ENCODE results near the gene ABI1. TPM values are rescaled to one million over a fixed set of nuclear protein-coding genes. Genes with fewer than 3 reads are reported as not detected.
"Not testable (repeated sequence)": the region's sequence is repeated elsewhere in the genome, so short reads cannot be mapped to it uniquely, and the experiment has no call there.

Gene ABI1
- total RNA-seq, 2 experiments from 2014 or later, result 54.5 to 54.6 TPM

DNA sequence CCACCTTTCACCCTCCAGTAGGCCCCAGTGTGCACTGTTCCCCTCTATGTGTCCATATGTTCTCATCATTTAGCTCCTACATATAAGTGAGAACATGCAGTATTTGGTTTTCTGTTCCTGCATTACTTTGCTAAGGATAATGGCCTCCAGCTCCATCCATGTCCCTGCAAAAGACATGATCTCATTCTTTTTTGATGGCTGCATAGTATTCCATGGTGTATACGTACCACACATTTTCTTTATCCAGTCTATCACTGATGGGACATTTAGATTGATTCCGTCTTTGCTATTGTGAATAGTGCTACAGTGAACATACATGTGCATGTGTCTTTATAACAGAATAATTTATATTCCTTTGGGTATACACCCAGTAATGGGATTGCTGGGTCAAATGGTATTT is 71.0 kb downstream of the ABI1 start:
- H3K4me3 Mint-ChIP-seq; DNase-seq; H3K4me1 Mint-ChIP-seq; ATAC-seq (ENCODE audit: low read depth); H3K27ac Mint-ChIP-seq; POLR2A ChIA-PET; H3K27me3 Mint-ChIP-seq; H3K9me3 Mint-ChIP-seq: not testable (repeated sequence)
- peaks cover 36% of the 10 kb centered on the region for H3K36me3 Mint-ChIP-seq

DNA sequence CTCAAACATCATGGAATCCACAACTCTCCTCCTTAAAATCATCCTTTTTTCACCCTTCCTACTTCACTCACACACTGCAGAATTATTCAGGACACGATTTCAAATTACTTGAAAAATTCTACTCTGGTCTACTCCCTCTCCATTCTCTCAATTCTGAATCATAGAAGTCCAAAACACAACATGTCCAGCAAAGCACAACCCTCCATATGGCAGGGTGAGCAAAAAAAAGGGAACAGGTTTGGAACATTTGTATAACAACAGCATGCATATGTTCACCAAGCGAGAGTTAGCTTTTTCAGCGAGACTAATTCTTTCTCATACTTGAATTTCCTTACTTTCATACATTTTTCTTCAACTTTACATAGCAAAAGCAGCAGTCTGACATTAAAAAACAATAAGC is 73.4 kb downstream of the ABI1 start:
- peaks cover 5% of the 10 kb centered on the region for H3K4me1 Mint-ChIP-seq
- no peaks in the 10 kb centered on the region for H3K27me3 Mint-ChIP-seq
- peaks cover 35% of the 10 kb centered on the region for H3K36me3 Mint-ChIP-seq
- DNase-seq (no peak), ATAC-seq (ENCODE audit: low read depth) (no peak)
- H3K27ac Mint-ChIP-seq, result no peak overlapping the region
- H3K4me3 Mint-ChIP-seq, result no peak overlapping the region
- POLR2A ChIA-PET, result no interaction called here
- peaks cover 5% of the 10 kb centered on the region for H3K9me3 Mint-ChIP-seq

DNA sequence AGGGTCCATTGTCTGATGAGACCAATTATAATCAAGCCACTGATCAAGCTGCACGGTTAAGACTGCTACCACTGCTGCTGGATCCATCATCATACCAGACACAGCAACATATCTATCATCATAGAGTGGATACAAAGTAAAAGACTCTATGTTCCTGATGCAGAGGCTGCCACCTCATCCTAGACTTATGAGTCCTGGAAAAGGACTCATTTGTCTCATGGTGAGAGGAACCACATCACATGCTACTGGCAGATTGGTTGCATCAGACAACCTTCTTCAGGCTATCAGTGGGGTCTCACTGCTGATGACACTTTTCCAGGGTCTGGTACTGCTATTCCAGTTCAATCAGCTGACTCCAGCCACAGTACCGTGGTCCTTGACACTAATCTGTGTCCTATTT is 79.0 kb downstream of the ABI1 start:
- Mint-ChIP-seq H3K27me3 (no peaks in the 10 kb centered on the region), H3K27ac (no peak overlapping the region), H3K36me3 (peaks cover 19% of the 10 kb centered on the region), H3K4me1 (peaks cover 19% of the 10 kb centered on the region), H3K9me3 (no peaks in the 10 kb centered on the region), H3K4me3 (no peak overlapping the region)
- DNase-seq (no peak), ATAC-seq (ENCODE audit: low read depth) (no peak)
- POLR2A ChIA-PET, result no interaction called here

DNA sequence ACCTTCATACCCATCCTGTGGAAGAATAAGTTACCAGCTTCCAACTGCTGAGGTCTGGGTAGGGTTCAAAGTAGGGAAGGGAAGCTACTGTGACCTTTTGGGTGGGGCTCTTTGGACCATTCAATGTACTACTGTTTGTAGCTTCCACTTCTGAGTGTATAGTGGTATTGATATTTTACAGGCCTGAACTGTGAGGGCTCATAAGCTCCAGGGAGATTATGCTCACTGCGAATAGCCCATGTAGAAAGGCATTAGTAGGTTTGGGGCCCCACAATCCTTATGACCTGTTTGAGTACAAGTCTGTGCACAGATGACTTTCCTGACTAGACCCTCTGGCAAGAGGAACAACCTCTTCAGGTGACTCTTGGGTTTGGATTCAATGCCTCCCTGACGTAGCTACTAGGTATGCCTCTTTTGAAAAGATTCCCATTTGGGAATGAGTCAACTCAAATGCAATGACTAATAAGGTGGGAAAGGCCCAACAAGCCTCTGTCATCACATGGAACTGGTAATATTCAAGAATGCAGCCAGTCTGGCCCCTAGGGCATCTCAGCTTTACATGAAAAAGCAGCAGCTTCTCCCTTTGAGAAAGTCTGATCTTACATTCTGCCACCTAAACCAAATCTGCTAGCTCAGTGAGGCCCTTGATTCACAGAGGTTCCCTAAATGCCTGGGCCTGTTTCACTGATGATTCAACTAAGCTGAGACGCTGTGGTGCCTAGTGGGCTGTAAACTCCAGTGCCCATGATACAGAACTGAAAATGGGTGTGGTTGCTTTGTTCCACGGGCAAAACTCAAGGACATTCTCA is 79.8 kb downstream of the ABI1 start:
- H3K4me3 Mint-ChIP-seq, result no peak overlapping the region
- ATAC-seq (ENCODE audit: low read depth), result no peak
- H3K4me1 Mint-ChIP-seq, result peaks cover 19% of the 10 kb centered on the region
- no peak for DNase-seq
- peaks cover 15% of the 10 kb centered on the region for H3K36me3 Mint-ChIP-seq
- no peaks in the 10 kb centered on the region for H3K9me3 Mint-ChIP-seq
- POLR2A ChIA-PET, result interaction anchor here (0.7 kb wide), 1 partner anchor 60 kb away, joined by 3 read pairs; no protein-coding TSS in a partner anchor
- no peaks in the 10 kb centered on the region for H3K27me3 Mint-ChIP-seq
- no peak overlapping the region for H3K27ac Mint-ChIP-seq

DNA sequence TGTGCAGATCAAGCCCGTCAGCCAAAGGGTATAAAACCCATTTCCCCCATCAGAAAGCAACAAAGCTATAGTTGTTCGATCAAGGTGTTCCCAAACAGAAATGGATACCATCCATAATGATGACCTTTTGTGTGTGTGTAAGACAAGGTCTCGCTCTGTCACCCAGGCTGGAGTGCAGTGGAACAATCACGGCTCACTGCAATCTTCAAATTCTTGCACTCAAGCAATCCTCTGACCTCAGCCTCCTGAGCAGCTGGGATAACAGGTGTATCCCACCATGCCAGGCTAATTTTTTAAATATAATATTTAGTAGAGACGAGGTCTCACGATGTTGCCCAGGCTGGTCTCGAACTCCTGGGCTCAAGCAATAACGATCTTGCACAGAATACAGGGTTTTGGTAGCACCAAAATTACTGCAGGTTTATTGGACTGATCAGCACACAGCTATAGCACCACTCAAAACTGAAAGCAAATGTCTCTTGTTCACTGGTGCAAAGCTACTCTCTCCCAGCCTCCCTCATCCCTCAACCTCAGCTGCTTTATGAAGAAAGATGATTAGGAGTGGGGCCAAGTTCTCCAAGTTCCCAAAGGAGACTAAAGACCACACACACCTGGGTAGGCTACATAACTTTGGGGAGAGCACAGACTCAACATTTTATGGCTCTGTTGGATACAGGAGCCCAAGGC is 80.5 kb downstream of the ABI1 start:
- DNase-seq, result no peak
- Mint-ChIP-seq H3K27ac (no peak overlapping the region), H3K36me3 (peaks cover 21% of the 10 kb centered on the region), H3K9me3 (no peaks in the 10 kb centered on the region), H3K4me1 (peaks cover 22% of the 10 kb centered on the region), H3K4me3 (no peak overlapping the region), H3K27me3 (no peaks in the 10 kb centered on the region)
- no peak for ATAC-seq (ENCODE audit: low read depth)
- POLR2A ChIA-PET, result interaction anchor here (0.7 kb wide), 1 partner anchor 61 kb away, joined by 3 read pairs; no protein-coding TSS in a partner anchor

DNA sequence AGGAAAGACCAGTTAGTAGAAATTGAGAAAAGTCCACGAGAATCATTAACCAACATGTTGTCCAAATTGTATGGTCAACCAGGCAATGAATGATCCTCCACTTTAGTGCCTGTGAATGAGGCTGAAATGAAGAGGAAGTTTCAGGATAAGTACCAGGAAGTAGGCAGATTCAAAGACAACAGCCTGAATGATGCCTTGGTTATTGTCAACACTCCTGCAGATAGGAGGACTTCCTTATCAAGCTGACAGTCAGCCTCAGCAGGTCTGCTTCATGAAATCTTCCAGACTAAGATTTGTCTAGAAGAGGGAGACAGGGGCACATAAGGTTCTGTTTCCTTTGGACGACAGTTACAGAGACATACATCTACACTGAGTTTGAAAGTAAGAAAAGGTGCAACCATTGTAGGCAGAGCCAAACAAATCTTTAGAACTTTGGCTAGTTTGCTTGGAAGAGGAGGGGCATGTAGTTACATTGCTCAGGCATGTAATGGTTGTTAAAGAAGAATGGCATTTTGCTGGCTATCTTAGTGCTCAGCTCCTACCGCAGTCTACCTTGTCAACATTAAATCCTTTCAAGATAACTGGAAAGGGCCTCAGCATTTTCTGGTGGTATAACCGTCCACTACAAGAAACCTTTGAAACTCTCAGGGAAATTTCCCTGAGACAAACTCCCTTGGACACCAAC is 81.4 kb downstream of the ABI1 start:
- Mint-ChIP-seq H3K4me1 (peaks cover 22% of the 10 kb centered on the region), H3K36me3 (peaks cover 22% of the 10 kb centered on the region), H3K27ac (no peak overlapping the region), H3K4me3 (no peak overlapping the region), H3K9me3 (no peaks in the 10 kb centered on the region), H3K27me3 (no peaks in the 10 kb centered on the region)
- ATAC-seq (ENCODE audit: low read depth) (no peak), DNase-seq (no peak)
- POLR2A ChIA-PET, result no interaction called here

DNA sequence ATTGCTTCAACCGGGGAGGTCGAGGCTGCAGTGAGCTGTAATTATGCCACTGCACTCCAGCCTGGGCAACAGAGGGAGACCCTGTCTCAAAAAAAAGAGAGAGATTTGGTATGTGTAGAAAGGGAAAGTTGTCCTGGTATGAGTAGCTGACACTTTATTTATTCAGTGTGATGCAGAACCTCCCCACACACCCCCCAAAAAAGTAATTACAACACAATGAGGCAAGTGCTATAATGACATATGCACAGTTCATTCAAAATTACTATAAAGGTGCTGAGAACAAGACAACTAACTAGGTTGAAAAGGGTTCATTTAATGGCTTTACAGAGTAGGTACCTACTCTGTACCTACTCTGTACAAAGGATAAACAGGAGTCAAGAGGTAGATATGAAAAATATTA is 83.1 kb downstream of the ABI1 start:
- POLR2A ChIA-PET, result no interaction called here
- no peaks in the 10 kb centered on the region for H3K9me3 Mint-ChIP-seq
- H3K4me1 Mint-ChIP-seq, result peaks cover 20% of the 10 kb centered on the region
- H3K27ac Mint-ChIP-seq, result no peak overlapping the region
- DNase-seq (no peak), ATAC-seq (ENCODE audit: low read depth) (no peak)
- H3K36me3 Mint-ChIP-seq, result peaks cover 19% of the 10 kb centered on the region
- H3K27me3 Mint-ChIP-seq, result no peaks in the 10 kb centered on the region
- no peak overlapping the region for H3K4me3 Mint-ChIP-seq

DNA sequence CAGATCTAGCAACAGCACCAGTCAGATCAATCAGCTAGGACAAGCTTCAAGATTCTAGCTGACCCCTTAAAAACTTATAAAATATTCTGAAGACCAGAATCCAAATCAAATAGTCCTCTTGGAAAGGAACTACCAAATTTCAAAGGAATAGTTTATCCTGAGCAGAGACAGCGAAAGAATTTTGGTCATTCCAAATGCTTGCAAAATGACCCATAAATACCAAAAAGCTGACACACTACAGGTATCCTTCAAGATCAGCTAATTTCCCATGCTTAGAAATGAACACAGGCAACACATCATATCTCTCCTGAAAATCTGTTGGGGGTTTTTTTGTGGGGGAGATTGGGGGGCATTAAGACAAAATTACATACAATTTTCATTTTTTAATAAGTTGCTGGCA is 84.5 kb downstream of the ABI1 start:
- H3K36me3 Mint-ChIP-seq, result peaks cover 16% of the 10 kb centered on the region
- no peak overlapping the region for H3K4me3 Mint-ChIP-seq
- no peaks in the 10 kb centered on the region for H3K9me3 Mint-ChIP-seq
- peaks cover 16% of the 10 kb centered on the region for H3K4me1 Mint-ChIP-seq
- no peak overlapping the region for H3K27ac Mint-ChIP-seq
- no peak for DNase-seq
- H3K27me3 Mint-ChIP-seq, result no peaks in the 10 kb centered on the region
- POLR2A ChIA-PET, result no interaction called here
- no peak for ATAC-seq (ENCODE audit: low read depth)

DNA sequence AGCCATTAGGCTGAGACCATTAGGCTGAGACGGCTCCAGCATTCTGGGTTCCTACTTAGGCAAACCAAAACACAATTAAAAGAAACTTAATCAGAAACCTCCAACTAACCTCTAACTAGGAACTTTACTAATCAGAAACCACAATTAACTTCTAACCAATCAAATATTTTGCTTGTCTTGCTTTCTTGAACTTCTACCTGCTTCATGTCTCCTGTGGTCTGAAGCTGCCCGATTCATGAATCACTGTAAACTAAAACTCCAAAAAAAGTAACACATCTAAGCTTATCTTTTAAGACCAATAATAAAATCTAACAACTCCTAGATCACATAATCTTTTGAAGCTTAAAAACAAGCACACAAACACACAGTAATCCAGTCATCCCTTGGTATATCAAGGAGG is 87.1 kb downstream of the ABI1 start:
- no peak overlapping the region for H3K4me3 Mint-ChIP-seq
- ATAC-seq (ENCODE audit: low read depth) (no peak), DNase-seq (no peak)
- peaks cover 5% of the 10 kb centered on the region for H3K4me1 Mint-ChIP-seq
- no peaks in the 10 kb centered on the region for H3K9me3 Mint-ChIP-seq
- no peaks in the 10 kb centered on the region for H3K27me3 Mint-ChIP-seq
- H3K27ac Mint-ChIP-seq, result no peak overlapping the region
- POLR2A ChIA-PET, result no interaction called here
- peaks cover 13% of the 10 kb centered on the region for H3K36me3 Mint-ChIP-seq

DNA sequence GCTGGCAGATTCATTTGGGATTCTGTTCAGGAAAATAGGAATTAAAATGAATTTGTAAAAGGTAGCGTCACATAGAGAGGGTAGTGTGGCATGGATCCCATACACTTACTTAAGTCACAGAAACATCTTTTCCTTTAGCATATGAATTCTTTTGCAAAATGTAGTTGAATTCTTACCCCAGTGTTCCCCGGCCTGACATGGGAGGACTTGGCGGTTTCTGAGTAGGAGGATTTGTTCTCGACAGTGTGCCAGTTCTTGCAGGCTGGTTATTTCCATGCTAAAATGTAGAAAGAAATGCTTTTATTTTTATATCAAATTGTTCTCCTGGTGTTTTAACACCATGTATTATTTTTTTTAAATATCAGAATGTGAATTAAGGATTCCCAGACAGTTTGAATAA is 90.7 kb downstream of the ABI1 start:
- H3K27ac Mint-ChIP-seq, result no peak overlapping the region
- H3K4me1 Mint-ChIP-seq, result peaks cover 2% of the 10 kb centered on the region
- no peaks in the 10 kb centered on the region for H3K9me3 Mint-ChIP-seq
- peaks cover 13% of the 10 kb centered on the region for H3K36me3 Mint-ChIP-seq
- ATAC-seq (ENCODE audit: low read depth), result no peak
- H3K4me3 Mint-ChIP-seq, result no peak overlapping the region
- H3K27me3 Mint-ChIP-seq, result no peaks in the 10 kb centered on the region
- POLR2A ChIA-PET, result no interaction called here
- DNase-seq, result no peak

DNA sequence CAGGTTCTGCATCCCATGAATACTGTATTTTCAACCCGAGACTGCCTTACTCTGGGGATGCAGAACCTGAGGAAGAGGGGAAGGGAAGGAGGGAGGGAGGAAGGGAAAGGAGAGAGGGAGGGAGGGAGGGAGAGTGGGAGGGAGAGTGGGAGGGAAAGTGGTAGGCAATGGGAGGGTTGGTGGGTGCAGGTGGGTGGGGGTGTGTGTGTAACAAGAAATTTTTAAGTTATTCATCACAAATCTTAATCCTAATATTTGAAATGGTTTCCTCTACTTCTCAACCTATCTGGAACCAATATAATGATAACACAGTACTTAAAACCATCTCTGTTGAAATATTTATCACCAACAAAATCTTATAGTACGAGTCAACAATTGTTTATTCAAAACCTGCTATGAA is 95.2 kb downstream of the ABI1 start:
- peaks cover 15% of the 10 kb centered on the region for H3K36me3 Mint-ChIP-seq
- POLR2A ChIA-PET, result no interaction called here
- H3K27ac Mint-ChIP-seq, result no peak overlapping the region

DNA sequence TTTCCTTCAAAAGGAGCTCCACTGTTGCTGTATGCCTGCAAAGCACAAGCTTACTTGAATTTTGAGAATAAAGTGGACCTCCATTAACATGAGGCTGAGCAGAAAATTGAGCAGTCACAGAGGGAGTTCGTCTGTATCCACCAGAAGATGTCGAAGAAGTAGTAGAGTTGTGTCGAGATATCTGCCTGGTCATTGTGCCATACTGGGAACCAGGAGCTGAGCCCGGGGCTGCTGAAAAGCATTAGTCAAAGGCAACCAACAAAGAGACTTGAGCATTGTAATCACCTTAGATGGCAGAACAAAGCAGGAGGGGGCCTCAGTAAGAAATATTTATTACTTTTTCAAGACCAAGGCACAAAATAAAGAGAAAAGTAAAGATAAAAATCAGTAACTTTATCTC is 101.8 kb downstream of the ABI1 start:
- DNase-seq (no peak), ATAC-seq (ENCODE audit: low read depth) (no peak)
- Mint-ChIP-seq H3K27me3 (no peaks in the 10 kb centered on the region), H3K36me3 (peaks cover 9% of the 10 kb centered on the region), H3K4me1 (peaks cover 4% of the 10 kb centered on the region), H3K4me3 (no peak overlapping the region), H3K27ac (no peak overlapping the region), H3K9me3 (no peaks in the 10 kb centered on the region)
- POLR2A ChIA-PET, result no interaction called here

More for the DNA sequence above, 95.2 kb downstream of the ABI1 start:
- peaks cover 2% of the 10 kb centered on the region for H3K4me1 Mint-ChIP-seq
- no peak overlapping the region for H3K4me3 Mint-ChIP-seq
- ATAC-seq (ENCODE audit: low read depth) (no peak), DNase-seq (no peak)
- H3K27me3 Mint-ChIP-seq, result no peaks in the 10 kb centered on the region
- no peaks in the 10 kb centered on the region for H3K9me3 Mint-ChIP-seq

DNA sequence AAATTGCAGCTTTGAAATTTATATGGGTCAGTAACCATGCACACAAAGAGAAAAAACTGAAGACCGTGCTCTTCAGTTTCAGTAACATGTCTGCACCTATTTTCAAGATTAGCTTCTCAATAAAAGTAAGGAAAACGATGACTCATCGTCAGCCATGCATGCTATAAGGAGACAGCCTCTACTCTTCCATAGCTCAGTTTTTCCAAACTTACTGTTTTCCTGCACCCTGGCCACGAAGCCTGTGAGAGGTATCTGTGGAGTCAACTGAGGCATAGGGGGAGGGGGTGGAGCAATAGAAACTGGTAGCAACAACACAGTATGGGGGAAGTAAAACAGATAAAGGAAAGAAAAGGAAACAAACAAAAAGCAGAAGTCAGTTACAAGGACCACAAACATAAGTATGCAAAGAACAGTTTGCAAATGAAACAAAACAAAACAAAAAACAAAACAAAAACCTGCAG is 105.3 kb downstream of the ABI1 start:
- ATAC-seq (ENCODE audit: low read depth) (no peak), DNase-seq (no peak)
- Mint-ChIP-seq H3K27ac (no peak overlapping the region), H3K4me1 (peaks cover 4% of the 10 kb centered on the region), H3K4me3 (no peak overlapping the region), H3K36me3 (peaks cover 6% of the 10 kb centered on the region), H3K27me3 (no peaks in the 10 kb centered on the region), H3K9me3 (no peaks in the 10 kb centered on the region)
- POLR2A ChIA-PET, result no interaction called here

Data from activated naive CD8-positive, alpha-beta T cell treated with anti-CD3 and anti-CD28 coated beads, Interleukin-2, amount 10 ng/mL, durations not matched to agents 7 days and 5 days (primary cell).